HCT116 (cell line): ENCODE data around the gene TBC1D16. TPM values are rescaled to one million over a fixed set of nuclear protein-coding genes. Genes with fewer than 3 reads are reported as not detected.

Experiments used
- ATAC-seq: fragments of 200-7000 bp; cut with Tn5 transposase; 2 replicates; pipeline ENCODE4 v1.9.1; 2020; ENCODE audit warnings: mild to moderate bottlenecking, moderate library complexity
- BruUV-seq: library from RNA; stranded (reverse); fragments of 400-500 nt; replicated peaks from 2 replicates; lab custom pipeline; 2021; lab: Mats Ljungman, UMichigan
- CTCF ChIA-PET: fragments of 300-600 bp; sonication (Branson Sonifier 250); formaldehyde crosslinking; loops from one replicate; lab custom pipeline; 2021; ENCODE audit warnings: antibody characterized with exemption; lab: Charles Lee
- POLR2A ChIA-PET: fragments of 300-600, 350-600 bp; sonication (Branson Sonifier 250); formaldehyde crosslinking; loops from one replicate; lab custom pipeline; 2021; ENCODE audit warnings: antibody characterized with exemption; lab: Charles Lee
- RAD21 ChIA-PET, 2 experiments: fragments of 300-600 bp; sonication (Branson Sonifier 250); formaldehyde crosslinking; loops; one replicate each; lab custom pipeline; 2023; ENCODE audit warnings: low total read pairs in 2 of 2; ENCODE audit not compliant: uncharacterized antibody in 2 of 2, unreplicated experiment in 2 of 2, low non-redundant PET in 1 of 2; lab: Charles Lee
- DNase-seq: peaks from one replicate; pipeline ENCODE4 v3.0.0-alpha.2; 2010; ENCODE audit warnings: low read depth, low spot score
- H2AFZ ChIP-seq: fragments of 200-600 bp; shearing (Covaris generic), sonication (generic); 2 replicates; pipeline ENCODE4 v1.6.1; 2017; ENCODE audit warnings: low read depth, mixed run types, mixed read lengths, antibody characterized with exemption, low read length; ENCODE audit not compliant: poor library complexity, severe bottlenecking
- H3K27ac ChIP-seq: 2 replicates; pipeline ENCODE4 v1.5.1; 2012; ENCODE audit warnings: low read depth, low read length
- H3K27me3 ChIP-seq: fragments of 200-600 bp; sonication (generic); 2 replicates; pipeline ENCODE4 v1.6.1; 2016; ENCODE audit warnings: mixed run types, low read length, mixed read lengths; ENCODE audit not compliant: insufficient read depth
- H3K36me3 ChIP-seq, 2 experiments: fragments of 200-500 bp in 1 of 2; fragments of 200-600 bp in 1 of 2; sonication (Bioruptor generic) in 1 of 2; sonication (generic) in 1 of 2; 2 replicates each; pipeline versions ENCODE4 v1.5.1 to v1.6.1; 2014 to 2016; ENCODE audit warnings: low read length in 2 of 2, inconsistent platforms in 1 of 2, mixed read lengths in 1 of 2, mixed run types in 1 of 2; ENCODE audit not compliant: insufficient read depth in 2 of 2, control insufficient read depth in 1 of 2
- H3K4me1 ChIP-seq, 2 experiments: fragments of 200-600 bp in 1 of 2; sonication (generic) in 1 of 2; 2 replicates each; pipeline versions ENCODE4 v1.5.1 to v1.6.1; 2012 to 2017; ENCODE audit warnings: low read length in 2 of 2, inconsistent platforms in 1 of 2, mild to moderate bottlenecking in 1 of 2, mixed read lengths in 1 of 2, mixed run types in 1 of 2, moderate library complexity in 1 of 2; ENCODE audit not compliant: insufficient read depth in 2 of 2, control insufficient read depth in 1 of 2
- H3K4me2 ChIP-seq: fragments of 200-600 bp; sonication (generic); 2 replicates; pipeline ENCODE4 v1.6.1; 2017; ENCODE audit warnings: mixed run types, low read length, mixed read lengths
- H3K4me3 ChIP-seq, 2 experiments: fragments of 200-600 bp in 1 of 2; sonication (generic) in 1 of 2; replicated peaks in 1 of 2; 2 replicates each; pipeline ENCODE4 v1.5.1; 2011 to 2016; ENCODE audit warnings: low read length in 2 of 2, control low read depth in 1 of 2, low read depth in 1 of 2, mild to moderate bottlenecking in 1 of 2, mixed read lengths in 1 of 2, mixed run types in 1 of 2
- H3K79me2 ChIP-seq: fragments of 200-600 bp; sonication (generic); 2 replicates; pipeline ENCODE4 v1.6.1; 2017; ENCODE audit warnings: mild to moderate bottlenecking, mixed run types, low read length, moderate library complexity, mixed read lengths; ENCODE audit not compliant: insufficient read depth
- H3K9ac ChIP-seq: fragments of 200-600 bp; sonication (generic); 2 replicates; pipeline ENCODE4 v1.6.1; 2016; ENCODE audit warnings: low read length, mixed read lengths
- H3K9me2 ChIP-seq: fragments of 200-600 bp; sonication (generic), shearing (Covaris generic); 2 replicates; pipeline ENCODE4 v1.6.1; 2017; ENCODE audit warnings: mixed run types, mild to moderate bottlenecking, moderate library complexity; ENCODE audit not compliant: insufficient read depth
- H3K9me3 ChIP-seq, 2 experiments: fragments of 200-500 bp in 1 of 2; fragments of 200-600 bp in 1 of 2; sonication (Bioruptor generic) in 1 of 2; sonication (generic) in 1 of 2; 2 replicates each; pipeline ENCODE4 v1.6.1; 2014 to 2017; ENCODE audit warnings: low read length in 2 of 2, mixed read lengths in 2 of 2, inconsistent platforms in 1 of 2, low read depth in 1 of 2, mild to moderate bottlenecking in 1 of 2, mixed run types in 1 of 2, moderate library complexity in 1 of 2; ENCODE audit not compliant: control insufficient read depth in 1 of 2, insufficient read depth in 1 of 2
- H4K20me1 ChIP-seq: fragments of 200-600 bp; sonication (generic), shearing (Covaris generic); 2 replicates; pipeline ENCODE4 v1.6.1; 2017; ENCODE audit warnings: mixed run types, mild to moderate bottlenecking, moderate library complexity; ENCODE audit not compliant: insufficient read depth
- ATF3 ChIP-seq: IDR thresholded peaks from 2 replicates; pipeline ENCODE4 v1.6.1; 2012
- CEBPB ChIP-seq: IDR thresholded peaks from 2 replicates; pipeline ENCODE4 v1.6.1; 2012; ENCODE audit warnings: low read depth
- EGR1 ChIP-seq: IDR thresholded peaks from 2 replicates; pipeline ENCODE4 v1.6.1; 2012; ENCODE audit warnings: low read depth
- EZH2 ChIP-seq: fragments of 200-600 bp; sonication (generic); IDR thresholded peaks from 2 replicates; pipeline ENCODE4 v1.6.1; 2017; ENCODE audit warnings: antibody characterized with exemption, mixed run types
- EZH2phosphoT487 ChIP-seq: fragments of 200-600 bp; IDR thresholded peaks from 2 replicates; pipeline ENCODE4 v1.6.1; 2018; ENCODE audit warnings: antibody characterized with exemption, borderline replicate concordance
- JUND ChIP-seq: IDR thresholded peaks from 2 replicates; pipeline ENCODE4 v1.6.1; 2012
- POLR2A ChIP-seq: IDR thresholded peaks from 2 replicates; pipeline ENCODE4 v1.7.0; 2011; ENCODE audit warnings: borderline replicate concordance; ENCODE audit not compliant: insufficient read depth, insufficient read length; ENCODE audit errors: extremely low read depth
- POLR2AphosphoS5 ChIP-seq: IDR thresholded peaks from 2 replicates; pipeline ENCODE4 v1.6.1; 2011; ENCODE audit warnings: mild to moderate bottlenecking, low read depth, low read length, moderate library complexity
- REST ChIP-seq: IDR thresholded peaks from 2 replicates; pipeline ENCODE4 v1.6.1; 2012; ENCODE audit warnings: low read depth
- SIN3A ChIP-seq: IDR thresholded peaks from 2 replicates; pipeline ENCODE4 v1.6.1; 2012; ENCODE audit warnings: low read depth
- SP1 ChIP-seq: IDR thresholded peaks from 2 replicates; pipeline ENCODE4 v1.6.1; 2012; ENCODE audit warnings: low read depth
- intact Hi-C: fragments of 100-400 bp; cut with micrococcal nuclease; formaldehyde crosslinking; loops from 2 replicates; pipeline ENCODE4 v1.10.0; 2022
- total RNA-seq: library from RNA; stranded (reverse); gene quantifications from one replicate; pipeline ENCODE4 v1.2.1, GENCODE V29; 2021; ENCODE audit not compliant: unreplicated experiment

Gene TBC1D16
- total RNA-seq, 1 experiment from 2014 or later: 31.1 TPM

- no peak for TF ChIP-seq JUND
- TF ChIP-seq EZH2: no peak
- TF ChIP-seq ATF3: no peak
- no peak for TF ChIP-seq SP1
- TF ChIP-seq POLR2A: no peak
- no peak for TF ChIP-seq SIN3A
- no peak for TF ChIP-seq EZH2phosphoT487
- no peak for TF ChIP-seq POLR2AphosphoS5
- TF ChIP-seq REST: no peak
- no peak for TF ChIP-seq EGR1
- no peak for TF ChIP-seq CEBPB
- POLR2A ChIA-PET: interaction anchor here (0.5 to 0.6 kb wide), 2 partner anchors 63 to 69 kb away, joined by 3 to 4 read pairs; partner anchors contain the start of gene CBX4
- Histone ChIP-seq H3K27ac (no peak overlapping the region), H3K4me2 (peak overlapping the region; percentile 4; the same call in 1 of the 2 replicates), H3K9me2 (no peaks in the 10 kb centered on the region), H3K4me3 (no peak overlapping the region), H3K36me3 (no peaks in the 10 kb centered on the region), H3K4me1 (peaks cover 9 to 28% of the 10 kb centered on the region in 2 experiments), H4K20me1 (no peaks in the 10 kb centered on the region), H2AFZ (no peak overlapping the region), H3K9ac (no peak overlapping the region), H3K79me2 (no peaks in the 10 kb centered on the region), H3K27me3 (no peaks in the 10 kb centered on the region), H3K9me3 (peaks cover 0 to 4% of the 10 kb centered on the region in 2 experiments; a peak in 1 of 4 replicates)
- no TSS peak for BruUV-seq
- ATAC-seq (peak; percentile 43), DNase-seq (no peak)
- CTCF ChIA-PET: interaction anchor here (1.5 kb wide), 1 partner anchor 69 kb away, joined by 4 read pairs; the partner anchor contains the start of gene CBX4
- intact Hi-C loops: no loop called here
- RAD21 ChIA-PET: no interaction called here
Observed at GRCh38 chr17:79907850-79908249, 127.8 kb downstream of the TBC1D16 start.
